ENCODE results near the gene STXBP1. TPM values are rescaled to one million over a fixed set of nuclear protein-coding genes. Genes with fewer than 3 reads are reported as not detected.

Gene STXBP1
- total RNA-seq, 1 experiment from 2014 or later: 40.6 TPM

GRCh38 chr9:127732444-127732843 lies 120.4 kb downstream of the STXBP1 start:
- CTCF ChIA-PET: no interaction called here

GRCh38 chr9:127733614-127734013 lies 121.5 kb downstream of the STXBP1 start:
- Histone ChIP-seq H3K4me2 (ENCODE audit: low read length) (no peak overlapping the region), H3K27ac (ENCODE audit: low read depth, low read length) (no peak overlapping the region), H3K9ac (ENCODE audit: low read length) (no peak overlapping the region), H3K27me3 (ENCODE audit: insufficient read depth, low read length) (no peaks in the 10 kb centered on the region), H3K9me3 (ENCODE audit: control insufficient read depth in 1 of 2, insufficient read depth in 1 of 2, low read depth in 1 of 2, low read length in 2 of 2) (no peaks in the 10 kb centered on the region), H2AFZ (ENCODE audit: low read depth, low read length, poor library complexity, severe bottlenecking) (no peak overlapping the region), H3K4me1 (ENCODE audit: control insufficient read depth in 1 of 2, insufficient read depth in 2 of 2, low read length in 2 of 2) (peaks cover 4 to 17% of the 10 kb centered on the region in 2 experiments), H4K20me1 (ENCODE audit: insufficient read depth) (no peaks in the 10 kb centered on the region), H3K36me3 (ENCODE audit: control insufficient read depth in 1 of 2, insufficient read depth in 2 of 2, low read length in 2 of 2) (no peaks in the 10 kb centered on the region), H3K9me2 (ENCODE audit: insufficient read depth) (no peaks in the 10 kb centered on the region), H3K4me3 (replicated peaks in 1 of 2; ENCODE audit: low read depth in 1 of 2, low read length in 2 of 2) (no peak overlapping the region), H3K79me2 (ENCODE audit: insufficient read depth, low read length) (no peaks in the 10 kb centered on the region)
- CTCF ChIA-PET: interaction anchor here (2.3 kb wide), 1 partner anchor 144 kb away, joined by 46 read pairs; no protein-coding TSS in a partner anchor
- BruUV-seq (replicated peaks): TSS peak; percentile 49
- DNase-seq (ENCODE audit: low read depth, low spot score) (no peak), ATAC-seq (no peak)
- intact Hi-C loops (cut with micrococcal nuclease): loop anchor here (1.0 kb wide), 2 partner anchors 26 to 143 kb away; no protein-coding TSS in a partner anchor
- RAD21 ChIA-PET (ENCODE audit: low non-redundant PET in 1 of 2, low total read pairs in 2 of 2, uncharacterized antibody in 2 of 2, unreplicated experiment in 2 of 2): no interaction called here
- POLR2A ChIA-PET: no interaction called here
- TF ChIP-seq POLR2AphosphoS5 (IDR thresholded peaks at IDR 0.05; ENCODE audit: low read depth, low read length) (no peak), CTCF (IDR thresholded peaks at IDR 0.05 in 2 of 3, conservative IDR thresholded peaks at IDR 0.05 in 1 of 3; ENCODE audit: borderline replicate concordance in 1 of 3, insufficient read depth in 1 of 3, low read depth in 2 of 3, low read length in 2 of 3) (no peak), CEBPB (IDR thresholded peaks at IDR 0.05; ENCODE audit: low read depth) (no peak), SRF (IDR thresholded peaks at IDR 0.05; ENCODE audit: low read depth) (no peak), ZFX (IDR thresholded peaks at IDR 0.05) (no peak), POLR2A (IDR thresholded peaks at IDR 0.05; ENCODE audit: borderline replicate concordance, extremely low read depth, insufficient read depth, insufficient read length) (no peak), TCF7L2 (IDR thresholded peaks at IDR 0.05; ENCODE audit: borderline replicate concordance, extremely low read depth, insufficient read depth, insufficient read length) (no peak), YY1 (IDR thresholded peaks at IDR 0.05; ENCODE audit: extremely low read depth, insufficient replicate concordance, low read depth, low read length) (no peak), ZNF274 (IDR thresholded peaks at IDR 0.05; ENCODE audit: low read depth, low read length) (no peak), ELF1 (IDR thresholded peaks at IDR 0.05; ENCODE audit: borderline replicate concordance, low read depth) (no peak), ATF3 (IDR thresholded peaks at IDR 0.05) (no peak)

More at GRCh38 chr9:127732444-127732843, 120.4 kb downstream of the STXBP1 start:
- no peaks in the 10 kb centered on the region for H3K36me3 ChIP-seq (ENCODE audit: control insufficient read depth in 1 of 2, insufficient read depth in 2 of 2, low read length in 2 of 2)
- ATAC-seq (no peak), DNase-seq (ENCODE audit: low read depth, low spot score) (no peak)
- BruUV-seq (replicated peaks): no TSS peak
- POLR2A ChIA-PET: no interaction called here
- H3K9me2 ChIP-seq (ENCODE audit: insufficient read depth): no peaks in the 10 kb centered on the region
- RAD21 ChIA-PET (ENCODE audit: low non-redundant PET in 1 of 2, low total read pairs in 2 of 2, uncharacterized antibody in 2 of 2, unreplicated experiment in 2 of 2): no interaction called here
- no peaks in the 10 kb centered on the region for H3K79me2 ChIP-seq (ENCODE audit: insufficient read depth, low read length)
- H3K27ac ChIP-seq (ENCODE audit: low read depth, low read length): no peak overlapping the region
- TF ChIP-seq CTCF (IDR thresholded peaks at IDR 0.05 in 2 of 3, conservative IDR thresholded peaks at IDR 0.05 in 1 of 3; ENCODE audit: borderline replicate concordance in 1 of 3, insufficient read depth in 1 of 3, low read depth in 2 of 3, low read length in 2 of 3) (no peak), RAD21 (IDR thresholded peaks at IDR 0.05; ENCODE audit: low read depth) (no peak), TCF7L2 (IDR thresholded peaks at IDR 0.05; ENCODE audit: borderline replicate concordance, extremely low read depth, insufficient read depth, insufficient read length) (no peak), POLR2A (IDR thresholded peaks at IDR 0.05; ENCODE audit: borderline replicate concordance, extremely low read depth, insufficient read depth, insufficient read length) (no peak)
- intact Hi-C loops (cut with micrococcal nuclease): no loop called here
- no peak overlapping the region for H3K4me3 ChIP-seq (replicated peaks in 1 of 2; ENCODE audit: low read depth in 1 of 2, low read length in 2 of 2)
- H4K20me1 ChIP-seq (ENCODE audit: insufficient read depth): no peaks in the 10 kb centered on the region
- H2AFZ ChIP-seq (ENCODE audit: low read depth, low read length, poor library complexity, severe bottlenecking): no peak overlapping the region
- no peaks in the 10 kb centered on the region for H3K27me3 ChIP-seq (ENCODE audit: insufficient read depth, low read length)
- H3K4me2 ChIP-seq (ENCODE audit: low read length): no peak overlapping the region
- no peak overlapping the region for H3K9ac ChIP-seq (ENCODE audit: low read length)
- H3K9me3 ChIP-seq (ENCODE audit: control insufficient read depth in 1 of 2, insufficient read depth in 1 of 2, low read depth in 1 of 2, low read length in 2 of 2): no peaks in the 10 kb centered on the region
- peaks cover 4 to 17% of the 10 kb centered on the region in 2 experiments for H3K4me1 ChIP-seq (ENCODE audit: control insufficient read depth in 1 of 2, insufficient read depth in 2 of 2, low read length in 2 of 2)
